GM12875 (cell line): ENCODE data around the gene SPPL3.
"Not testable (repeated sequence)": the region's sequence is repeated elsewhere in the genome, so short reads cannot be mapped to it uniquely, and the experiment has no call there.

Experiments
- H3K4me3 ChIP-seq: one replicate; pipeline ENCODE4 v1.5.1; 2011; ENCODE audit warnings: low read depth, low read length, control low read depth
- TF ChIP-seq, protein P1 (sequence below): IDR thresholded peaks from 2 replicates; pipeline ENCODE4 v1.5.1; 2011; ENCODE audit warnings: low read depth, mild to moderate bottlenecking, control low read depth, inconsistent platforms, low read length, moderate library complexity, borderline replicate concordance; ENCODE audit not compliant: insufficient read depth

SPPL3 gene

DNA sequence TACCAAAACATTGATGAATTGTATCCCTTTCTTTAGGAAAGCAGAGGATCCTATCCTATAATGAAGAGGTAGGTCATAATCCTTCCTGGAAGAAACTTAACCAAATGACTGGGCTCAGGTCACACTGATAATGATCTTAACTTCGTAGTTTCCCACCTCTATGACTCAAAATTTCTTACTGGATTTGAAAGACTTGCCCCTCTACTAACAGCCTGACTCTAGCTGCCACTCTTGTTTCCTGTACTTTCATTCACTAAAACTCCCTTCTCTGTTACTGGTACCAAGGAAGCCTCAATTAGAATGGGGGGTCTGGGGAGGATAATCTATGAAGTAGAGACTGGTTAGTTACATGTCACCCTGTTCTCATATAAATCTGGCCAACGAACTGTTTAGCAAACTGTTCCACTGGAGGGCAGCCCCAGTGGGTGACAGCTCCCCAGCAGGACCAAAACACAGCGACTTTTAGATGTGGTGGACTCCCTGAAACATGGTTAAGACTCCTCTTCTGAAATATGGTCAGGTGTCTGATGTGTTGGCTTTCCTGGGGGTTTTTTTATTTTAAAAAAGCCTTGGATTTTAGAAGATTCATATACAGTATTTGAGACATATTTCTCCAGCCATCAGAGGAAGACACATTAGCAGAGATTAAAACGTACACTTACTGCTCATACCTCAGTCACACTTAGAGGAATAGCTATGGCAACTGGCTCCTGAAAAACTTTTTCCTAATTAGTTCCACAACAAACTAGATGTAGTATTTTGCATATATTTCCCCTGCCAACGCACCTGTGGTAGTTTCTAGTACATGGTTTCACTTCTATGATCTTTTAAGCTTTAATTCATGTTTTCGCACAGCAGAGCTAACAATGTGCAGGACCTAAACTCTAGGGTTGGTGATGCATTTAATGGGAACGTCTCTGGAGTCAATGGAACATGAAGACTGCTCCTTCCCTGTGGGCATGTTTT is 106.2 kb downstream of the SPPL3 start:
- H3K4me3 ChIP-seq = no peak overlapping the region
- TF ChIP-seq, protein P1, sequence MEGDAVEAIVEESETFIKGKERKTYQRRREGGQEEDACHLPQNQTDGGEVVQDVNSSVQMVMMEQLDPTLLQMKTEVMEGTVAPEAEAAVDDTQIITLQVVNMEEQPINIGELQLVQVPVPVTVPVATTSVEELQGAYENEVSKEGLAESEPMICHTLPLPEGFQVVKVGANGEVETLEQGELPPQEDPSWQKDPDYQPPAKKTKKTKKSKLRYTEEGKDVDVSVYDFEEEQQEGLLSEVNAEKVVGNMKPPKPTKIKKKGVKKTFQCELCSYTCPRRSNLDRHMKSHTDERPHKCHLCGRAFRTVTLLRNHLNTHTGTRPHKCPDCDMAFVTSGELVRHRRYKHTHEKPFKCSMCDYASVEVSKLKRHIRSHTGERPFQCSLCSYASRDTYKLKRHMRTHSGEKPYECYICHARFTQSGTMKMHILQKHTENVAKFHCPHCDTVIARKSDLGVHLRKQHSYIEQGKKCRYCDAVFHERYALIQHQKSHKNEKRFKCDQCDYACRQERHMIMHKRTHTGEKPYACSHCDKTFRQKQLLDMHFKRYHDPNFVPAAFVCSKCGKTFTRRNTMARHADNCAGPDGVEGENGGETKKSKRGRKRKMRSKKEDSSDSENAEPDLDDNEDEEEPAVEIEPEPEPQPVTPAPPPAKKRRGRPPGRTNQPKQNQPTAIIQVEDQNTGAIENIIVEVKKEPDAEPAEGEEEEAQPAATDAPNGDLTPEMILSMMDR = no peak

DNA sequence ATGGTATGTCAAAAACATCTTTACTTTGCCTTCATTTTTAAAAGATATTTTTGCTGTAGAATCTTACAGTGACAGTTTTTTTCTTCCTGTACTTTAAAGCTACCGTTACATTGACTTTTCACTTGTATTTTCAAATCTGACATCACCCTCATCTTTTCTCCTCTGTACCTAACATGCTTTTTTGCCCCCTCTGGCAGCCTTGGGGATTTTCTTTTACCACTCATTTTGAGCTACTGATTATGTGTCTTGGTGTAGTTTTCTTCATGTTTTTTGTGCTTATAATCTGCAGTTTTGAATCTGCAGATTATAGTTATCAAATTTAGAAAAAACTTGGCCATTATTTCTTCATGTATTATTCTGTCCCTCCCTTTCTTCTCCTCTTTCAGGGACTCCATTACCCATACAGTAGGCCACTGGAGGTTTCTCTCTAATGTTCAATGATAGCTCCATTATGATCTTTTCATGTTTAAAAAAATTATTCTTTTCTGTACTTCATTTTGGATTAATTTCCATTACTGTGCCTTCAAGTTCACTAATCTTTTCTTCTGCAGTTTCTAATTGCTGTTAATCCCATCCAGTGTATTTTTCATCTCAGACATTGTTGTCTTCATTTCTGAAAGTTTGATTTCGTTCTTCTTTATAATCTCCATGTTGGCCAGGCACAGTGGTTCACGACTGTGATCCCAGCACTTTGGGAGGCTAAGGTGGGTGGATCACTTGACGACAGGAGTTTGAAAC is 108.5 kb downstream of the SPPL3 start:
- no peak overlapping the region for H3K4me3 ChIP-seq
- TF ChIP-seq, protein P1 = no peak

GRCh38 chr12:120793357-120793756 is 110.8 kb downstream of the SPPL3 start:
- no peak overlapping the region for H3K4me3 ChIP-seq
- TF ChIP-seq, protein P1 = no peak

GRCh38 chr12:120792456-120792855 is 111.7 kb downstream of the SPPL3 start:
- H3K4me3 ChIP-seq = not testable (repeated sequence)

- TF ChIP-seq, protein P1 = no peak
These were observed 112.4 kb downstream of the SPPL3 start for GRCh38 chr12:120791669-120792176.

GRCh38 chr12:120790114-120790513 is 114.0 kb downstream of the SPPL3 start:
- H3K4me3 ChIP-seq = no peak overlapping the region
- TF ChIP-seq, protein P1 = no peak

More at GRCh38 chr12:120791669-120792176, 112.4 kb downstream of the SPPL3 start:
- no peak overlapping the region for H3K4me3 ChIP-seq

DNA sequence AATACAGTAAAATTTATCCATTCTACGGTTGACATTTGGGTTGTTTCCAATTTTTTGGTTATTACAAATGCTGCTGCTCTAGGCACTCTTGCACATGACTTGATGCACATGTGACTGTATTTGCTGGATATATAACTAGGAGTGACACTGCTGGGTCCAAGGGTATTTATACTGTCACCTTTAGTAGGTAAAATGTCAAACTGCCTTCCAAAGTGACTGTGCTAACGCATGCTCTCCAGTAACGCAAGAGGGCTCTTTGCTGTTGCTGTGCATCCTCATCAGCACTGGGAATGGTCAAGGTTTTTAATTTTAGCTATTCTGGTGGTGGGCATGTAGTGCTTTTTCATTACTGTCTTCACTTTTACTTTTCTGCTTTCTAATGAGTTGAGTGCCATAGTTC is 116.3 kb downstream of the SPPL3 start:
- TF ChIP-seq, protein P1 = no peak
- H3K4me3 ChIP-seq = no peak overlapping the region
